Stomach (tissue), 4 donors: ENCODE results near the gene CDC42BPB.

Experiments used
- CTCF ChIP-seq, 7 experiments: fragments of 450-650 bp in 4 of 7; fragments of 200-600 bp in 3 of 7; sonication (generic) in 3 of 7; IDR thresholded peaks; one replicate each; pipeline ENCODE4 v1.5.1; 2016 to 2019; ENCODE audit warnings: antibody characterized with exemption in 7 of 7, control low read depth in 2 of 7, mild to moderate bottlenecking in 1 of 7
- POLR2A ChIP-seq, 4 donors: fragments of 450-650 bp; IDR thresholded peaks; one replicate each; pipeline ENCODE4 v1.6.1; 2016; ENCODE audit warnings: antibody characterized with exemption in 4 of 4, control low read depth in 2 of 4, mild to moderate bottlenecking in 1 of 4, moderate library complexity in 1 of 4
- POLR2AphosphoS5 ChIP-seq, 3 donors: sonication (generic); formaldehyde crosslinking; IDR thresholded peaks; one replicate each; pipeline ENCODE4 v1.6.1; 2016; ENCODE audit warnings: antibody characterized with exemption in 3 of 3

GRCh38 chr14:103097244-103097993 lies 40.1 kb upstream of the CDC42BPB start:
- TF ChIP-seq POLR2AphosphoS5 (IDR thresholded peaks at IDR 0.05) = no peak
- TF ChIP-seq CTCF (IDR thresholded peaks at IDR 0.05) = no peak
- no peak for TF ChIP-seq POLR2A (IDR thresholded peaks at IDR 0.05)
